Fibroblast of the aortic adventitia (primary cell): ENCODE data around the gene TRRAP. TPM values are rescaled to one million over a fixed set of nuclear protein-coding genes. Genes with fewer than 3 reads are reported as not detected.

ENCODE experiments used
- DNase-seq: peaks from one replicate; pipeline ENCODE4 v3.0.0-alpha.2; 2010; ENCODE audit warnings: low read depth
- H3K4me3 ChIP-seq: 2 replicates; pipeline ENCODE4 v1.5.1; 2011; ENCODE audit warnings: low read depth, mild to moderate bottlenecking, control low read depth, low read length, moderate library complexity
- CTCF ChIP-seq: IDR thresholded peaks from 2 replicates; pipeline ENCODE4 v1.5.1; 2011; ENCODE audit warnings: mild to moderate bottlenecking, low read length, control low read depth, inconsistent platforms; ENCODE audit not compliant: insufficient read depth
- total RNA-seq: library from RNA; depleted of rRNA; stranded (reverse); fragments of >200 nt; gene quantifications from 2 replicates; pipeline ENCODE4 v1.2.3, GENCODE V29; 2012; ENCODE audit warnings: low replicate concordance

The TRRAP gene
- total RNA-seq, 1 donor, result 17.4 TPM

GRCh38 chr7:98899816-98900215 is 21.5 kb downstream of the TRRAP start:
- no peak for DNase-seq
- H3K4me3 ChIP-seq, result no peak overlapping the region
- no peak for TF ChIP-seq CTCF

- H3K4me3 ChIP-seq, result no peak overlapping the region
- no peak for DNase-seq
- no peak for TF ChIP-seq CTCF
Observed at GRCh38 chr7:98900815-98901214, 22.5 kb downstream of the TRRAP start.

GRCh38 chr7:98902523-98902922 is 24.2 kb downstream of the TRRAP start:
- no peak for DNase-seq
- no peak for TF ChIP-seq CTCF
- H3K4me3 ChIP-seq, result no peak overlapping the region

- no peak for TF ChIP-seq CTCF
- no peak overlapping the region for H3K4me3 ChIP-seq
- DNase-seq, result no peak
Observed at GRCh38 chr7:98903246-98903645, 24.9 kb downstream of the TRRAP start.

- H3K4me3 ChIP-seq, result no peak overlapping the region
- no peak for DNase-seq
- TF ChIP-seq CTCF, result no peak
Observed at GRCh38 chr7:98907570-98907969, 29.2 kb downstream of the TRRAP start.

GRCh38 chr7:98908585-98908984 is 30.3 kb downstream of the TRRAP start:
- TF ChIP-seq CTCF, result no peak
- DNase-seq, result no peak
- no peak overlapping the region for H3K4me3 ChIP-seq

- DNase-seq, result no peak
- no peak for TF ChIP-seq CTCF
- no peak overlapping the region for H3K4me3 ChIP-seq
Observed at GRCh38 chr7:98909487-98909886, 31.2 kb downstream of the TRRAP start.
